Measurements from ENCODE around the gene TTLL9.

The TTLL9 gene

GRCh38 chr20:31833130-31833930, 37.1 kb upstream of the TTLL9 start:
- peak; percentile 84 for TF ChIP-seq CTCF (IDR thresholded peaks at IDR 0.05)
- no peaks in the 10 kb centered on the region for H3K36me3 ChIP-seq (ENCODE audit: control insufficient read depth, insufficient read depth, low read length)

GRCh38 chr20:31833931-31834521, 36.4 kb upstream of the TTLL9 start:
- TF ChIP-seq CTCF (IDR thresholded peaks at IDR 0.05): no peak
- no peak overlapping the region for H3K4me2 ChIP-seq (ENCODE audit: low read length)
- peaks cover 10% of the 10 kb centered on the region for H3K4me1 ChIP-seq
- H3K27me3 ChIP-seq (ENCODE audit: control insufficient read depth, insufficient read depth, low read length): no peaks in the 10 kb centered on the region
- H3K4me3 ChIP-seq (ENCODE audit: low read depth, low read length): no peak overlapping the region
- no peaks in the 10 kb centered on the region for H3K79me2 ChIP-seq
- H2AFZ ChIP-seq: no peak overlapping the region
- no peaks in the 10 kb centered on the region for H3K36me3 ChIP-seq (ENCODE audit: control insufficient read depth, insufficient read depth, low read length)
- H3K9me3 ChIP-seq (ENCODE audit: control insufficient read depth, low read length): no peaks in the 10 kb centered on the region
- no peak overlapping the region for H3K27ac ChIP-seq
- no peak overlapping the region for H3K9ac ChIP-seq

More at GRCh38 chr20:31833130-31833930, 37.1 kb upstream of the TTLL9 start:
- Histone ChIP-seq H3K4me2 (ENCODE audit: low read length) (no peak overlapping the region), H3K4me1 (peaks cover 7% of the 10 kb centered on the region), H3K9me3 (ENCODE audit: control insufficient read depth, low read length) (no peaks in the 10 kb centered on the region), H3K9ac (no peak overlapping the region), H3K79me2 (no peaks in the 10 kb centered on the region), H3K27me3 (ENCODE audit: control insufficient read depth, insufficient read depth, low read length) (no peaks in the 10 kb centered on the region), H2AFZ (no peak overlapping the region), H3K4me3 (ENCODE audit: low read depth, low read length) (no peak overlapping the region), H3K27ac (no peak overlapping the region)

GRCh38 chr20:31835554-31835953, 34.9 kb upstream of the TTLL9 start:
- Histone ChIP-seq H3K27me3 (ENCODE audit: control insufficient read depth, insufficient read depth, low read length) (no peaks in the 10 kb centered on the region), H2AFZ (no peak overlapping the region), H3K79me2 (no peaks in the 10 kb centered on the region), H3K9me3 (ENCODE audit: control insufficient read depth, low read length) (no peaks in the 10 kb centered on the region), H3K9ac (no peak overlapping the region), H3K27ac (no peak overlapping the region), H3K4me1 (peaks cover 10% of the 10 kb centered on the region), H3K36me3 (ENCODE audit: control insufficient read depth, insufficient read depth, low read length) (no peaks in the 10 kb centered on the region), H3K4me3 (ENCODE audit: low read depth, low read length) (no peak overlapping the region), H3K4me2 (ENCODE audit: low read length) (no peak overlapping the region)
- TF ChIP-seq CTCF (IDR thresholded peaks at IDR 0.05): no peak

- TF ChIP-seq CTCF (IDR thresholded peaks at IDR 0.05): no peak
- H3K4me1 ChIP-seq: peaks cover 10% of the 10 kb centered on the region
- no peak overlapping the region for H3K4me3 ChIP-seq (ENCODE audit: low read depth, low read length)
- H3K36me3 ChIP-seq (ENCODE audit: control insufficient read depth, insufficient read depth, low read length): no peaks in the 10 kb centered on the region
- no peaks in the 10 kb centered on the region for H3K9me3 ChIP-seq (ENCODE audit: control insufficient read depth, low read length)
- H2AFZ ChIP-seq: no peak overlapping the region
- no peak overlapping the region for H3K4me2 ChIP-seq (ENCODE audit: low read length)
- no peak overlapping the region for H3K27ac ChIP-seq
- no peak overlapping the region for H3K9ac ChIP-seq
- H3K79me2 ChIP-seq: no peaks in the 10 kb centered on the region
- H3K27me3 ChIP-seq (ENCODE audit: control insufficient read depth, insufficient read depth, low read length): no peaks in the 10 kb centered on the region
Observed at GRCh38 chr20:31835977-31836852, 34.2 kb upstream of the TTLL9 start.
